IMR-90 (cell line): ENCODE results near the gene ACACB. TPM values are rescaled to one million over a fixed set of nuclear protein-coding genes. Genes with fewer than 3 reads are reported as not detected.

Experiments used
- ATAC-seq: fragments of 200-7000 bp; cut with Tn5 transposase; 2 replicates; pipeline ENCODE4 v1.9.1; 2020; ENCODE audit warnings: low read depth, mild to moderate bottlenecking, moderate library complexity
- BruUV-seq: library from RNA; stranded (reverse); fragments of 400-500 nt; replicated peaks from 2 replicates; lab custom pipeline; 2021; lab: Mats Ljungman, UMichigan
- CTCF ChIA-PET: fragments of 300-600 bp; formaldehyde crosslinking; extraction: SDS; loops from one replicate; lab custom pipeline; 2021; ENCODE audit warnings: antibody characterized with exemption; lab: Yijun Ruan, JAX
- POLR2A ChIA-PET: fragments of 300-600 bp; sonication (Branson Sonifier 250); formaldehyde crosslinking; loops from one replicate; lab custom pipeline; 2022; ENCODE audit warnings: antibody characterized with exemption; ENCODE audit not compliant: unreplicated experiment; lab: Charles Lee
- DNase-seq: peaks from one replicate; pipeline ENCODE4 v3.0.0; 2013
- H2AFZ ChIP-seq: replicated peaks from 2 replicates; pipeline ENCODE3; 2013; ENCODE audit warnings: low read length, mild to moderate bottlenecking; ENCODE audit not compliant: poor library complexity
- H2AK5ac ChIP-seq: 2 replicates; pipeline ENCODE4 v1.6.1; 2013; ENCODE audit warnings: low read depth, low read length, inconsistent platforms
- H2AK9ac ChIP-seq: replicated peaks from 2 replicates; pipeline ENCODE3; 2013; ENCODE audit warnings: mild to moderate bottlenecking, low read depth, low read length, moderate library complexity; ENCODE audit not compliant: poor library complexity
- H2BK120ac ChIP-seq: 2 replicates; pipeline ENCODE4 v1.6.1; 2013; ENCODE audit warnings: low read depth, low read length, inconsistent platforms
- H2BK15ac ChIP-seq: 3 replicates; pipeline ENCODE4 v1.6.1; 2013; ENCODE audit warnings: low read depth, low read length, inconsistent platforms
- H2BK20ac ChIP-seq: 2 replicates; pipeline ENCODE4 v1.6.1; 2013; ENCODE audit warnings: low read depth, mild to moderate bottlenecking, inconsistent platforms, low read length, moderate library complexity
- H2BK5ac ChIP-seq: 2 replicates; pipeline ENCODE4 v1.6.1; 2013; ENCODE audit warnings: mild to moderate bottlenecking, low read depth, low read length, inconsistent platforms; ENCODE audit not compliant: poor library complexity, severe bottlenecking
- H3K14ac ChIP-seq: replicated peaks from 2 replicates; pipeline ENCODE4 v1.6.1; 2013; ENCODE audit warnings: low read depth, low read length, inconsistent platforms
- H3K18ac ChIP-seq: 2 replicates; pipeline ENCODE4 v1.6.1; 2013; ENCODE audit warnings: low read depth, low read length, control low read depth
- H3K23ac ChIP-seq: 2 replicates; pipeline ENCODE4 v1.6.1; 2013; ENCODE audit warnings: low read depth, low read length, inconsistent platforms
- H3K27ac ChIP-seq: 2 replicates; pipeline ENCODE4 v1.5.1; 2013; ENCODE audit warnings: mild to moderate bottlenecking, control low read depth, low read length; ENCODE audit not compliant: insufficient read depth
- H3K27me3 ChIP-seq: 2 replicates; pipeline ENCODE4 v1.6.1; 2013; ENCODE audit warnings: low read length; ENCODE audit not compliant: control insufficient read depth, insufficient read depth
- H3K36me3 ChIP-seq: 2 replicates; pipeline ENCODE4 v1.6.1; 2013; ENCODE audit warnings: low read length, mixed read lengths; ENCODE audit not compliant: control insufficient read depth, insufficient read depth
- H3K4ac ChIP-seq: 2 replicates; pipeline ENCODE4 v1.6.1; 2013; ENCODE audit warnings: low read depth, low read length, inconsistent platforms
- H3K4me1 ChIP-seq: 2 replicates; pipeline ENCODE4 v1.6.1; 2013; ENCODE audit warnings: low read length, mixed read lengths; ENCODE audit not compliant: control insufficient read depth, insufficient read depth
- H3K4me2 ChIP-seq: 2 replicates; pipeline ENCODE4 v1.6.1; 2013; ENCODE audit warnings: low read depth, mild to moderate bottlenecking, control low read depth, low read length, moderate library complexity
- H3K4me3 ChIP-seq: 2 replicates; pipeline ENCODE4 v1.5.1; 2013; ENCODE audit warnings: low read depth, mild to moderate bottlenecking, control low read depth, low read length, moderate library complexity; ENCODE audit not compliant: insufficient read depth
- H3K56ac ChIP-seq: 2 replicates; pipeline ENCODE4 v1.6.1; 2013; ENCODE audit warnings: low read length, inconsistent platforms; ENCODE audit not compliant: insufficient read depth; ENCODE audit errors: extremely low read depth
- H3K79me1 ChIP-seq, 2 experiments: 2 replicates each; pipeline ENCODE4 v1.6.1; 2013; ENCODE audit warnings: low read length in 2 of 2, inconsistent platforms in 1 of 2, low read depth in 1 of 2
- H3K9ac ChIP-seq: 2 replicates; pipeline ENCODE4 v1.6.1; 2013; ENCODE audit warnings: low read depth, low read length, control low read depth
- H3K9me1 ChIP-seq: 2 replicates; pipeline ENCODE4 v1.6.1; 2013; ENCODE audit warnings: low read length, inconsistent platforms; ENCODE audit not compliant: insufficient read depth
- H3K9me3 ChIP-seq: 2 replicates; pipeline ENCODE4 v1.6.1; 2013; ENCODE audit warnings: low read length; ENCODE audit not compliant: control insufficient read depth, insufficient read depth
- H4K20me1 ChIP-seq: 2 replicates; pipeline ENCODE4 v1.6.1; 2013; ENCODE audit warnings: low read length, inconsistent platforms; ENCODE audit not compliant: insufficient read depth
- H4K5ac ChIP-seq: 2 replicates; pipeline ENCODE4 v1.6.1; 2013; ENCODE audit warnings: mild to moderate bottlenecking, low read depth, low read length, control low read depth
- H4K8ac ChIP-seq, 2 experiments: 2 replicates each; pipeline ENCODE4 v1.6.1; 2013; ENCODE audit warnings: low read depth in 2 of 2, low read length in 2 of 2, control low read depth in 1 of 2, inconsistent platforms in 1 of 2
- H4K91ac ChIP-seq: 2 replicates; pipeline ENCODE4 v1.6.1; 2013; ENCODE audit warnings: low read depth, low read length, inconsistent platforms; ENCODE audit not compliant: insufficient read depth
- BHLHE40 ChIP-seq: fragments of 150-350 bp; IDR thresholded peaks from 2 replicates; pipeline ENCODE4 v1.6.1; 2016; ENCODE audit warnings: mild to moderate bottlenecking, low read depth, low read length
- MXI1 ChIP-seq: IDR thresholded peaks from 2 replicates; pipeline ENCODE4 v1.6.1; 2012; ENCODE audit warnings: low read depth, mild to moderate bottlenecking, low read length, moderate library complexity, borderline replicate concordance
- POLR2A ChIP-seq: IDR thresholded peaks from 2 replicates; pipeline ENCODE4 v1.6.1; 2012; ENCODE audit warnings: mild to moderate bottlenecking, low read depth, low read length
- USF2 ChIP-seq: fragments of 150-350 bp; IDR thresholded peaks from 2 replicates; pipeline ENCODE4 v1.6.1; 2017; ENCODE audit warnings: mild to moderate bottlenecking, antibody characterized with exemption, low read length, low read depth
- dilution Hi-C: fragments of 300-500 bp; cut with HindIII; formaldehyde crosslinking; loops from one replicate; pipeline ENCODE4 v1.14.3; 2018; ENCODE audit warnings: low sequenced_read_pairs; ENCODE audit not compliant: unreplicated experiment
- in situ Hi-C: fragments of 300-500 bp; cut with MboI; formaldehyde crosslinking; loops from 3 replicates; pipeline ENCODE4 v1.14.3; 2019; ENCODE audit warnings: low sequenced_read_pairs, inconsistent platforms, mixed read lengths
- intact Hi-C: fragments of 100-400 bp; cut with micrococcal nuclease; formaldehyde crosslinking; loops from 2 replicates; pipeline ENCODE4 v1.10.0; 2022
- polyA plus RNA-seq, 3 experiments: library from polyadenylated mRNA; depleted of rRNA; stranded (reverse); fragments of >200 nt; gene quantifications; 2 replicates each; pipeline ENCODE4 v1.2.3, GENCODE V29; 2012; ENCODE audit warnings: low replicate concordance in 1 of 3
- total RNA-seq: library from RNA; depleted of rRNA; stranded (reverse); fragments of >200 nt; gene quantifications from 2 replicates; pipeline ENCODE4 v1.2.3, GENCODE V29; 2012

The ACACB gene
- total and polyA plus RNA-seq, 2 of the 4 experiments (the other 2 are of a cell fraction): 2.0 to 2.1 TPM

- Histone ChIP-seq H3K9me3 (no peaks in the 10 kb centered on the region), H3K27ac (no peak overlapping the region), H2BK5ac (no peak overlapping the region), H4K20me1 (no peaks in the 10 kb centered on the region), H2AK5ac (no peak overlapping the region), H3K18ac (no peak overlapping the region), H3K9me1 (no peaks in the 10 kb centered on the region), H3K23ac (no peak overlapping the region), H4K91ac (no peak overlapping the region), H3K27me3 (no peaks in the 10 kb centered on the region), H2BK15ac (no peak overlapping the region), H4K8ac (no peak overlapping the region), H2AFZ (no peak overlapping the region), H3K36me3 (peaks cover 16% of the 10 kb centered on the region), H3K9ac (no peak overlapping the region), H2BK120ac (no peak overlapping the region), H4K5ac (no peak overlapping the region), H3K56ac (no peak overlapping the region), H3K79me1 (no peaks in the 10 kb centered on the region), H3K4me1 (no peaks in the 10 kb centered on the region), H3K14ac (no peak overlapping the region), H3K4ac (no peak overlapping the region), H3K4me2 (no peak overlapping the region), H2BK20ac (no peak overlapping the region), H2AK9ac (no peak overlapping the region), H3K4me3 (no peak overlapping the region)
- DNase-seq (no peak), ATAC-seq (no peak)
- dilution Hi-C loops: no loop called here
- TF ChIP-seq BHLHE40: no peak
- TF ChIP-seq POLR2A: no peak
- TF ChIP-seq MXI1: no peak
- no peak for TF ChIP-seq USF2
- ChIA-PET CTCF (no interaction called here), POLR2A (interaction anchor here (0.6 kb wide), 1 partner anchor 20 kb away, joined by 3 read pairs; no protein-coding TSS in a partner anchor)
- no TSS peak for BruUV-seq
- intact Hi-C loops: no loop called here
- in situ Hi-C loops: loop anchor here (25.0 kb wide), 1 partner anchor 438 kb away; the partner anchor contains the start of gene SELPLG
Observed at GRCh38 chr12:109074866-109075265, 41.5 kb upstream of the ACACB start.
